WTC11 (cell line): ENCODE results near the gene DTNB.
"Not testable (repeated sequence)": the region's sequence is repeated elsewhere in the genome, so short reads cannot be mapped to it uniquely, and the experiment has no call there.

Source experiments
- IRF2 ChIP-seq: sonication (generic); formaldehyde crosslinking; IDR thresholded peaks from 2 replicates; pipeline ENCODE4 v1.8.0; 2022; ENCODE audit warnings: low read depth, missing genetic modification reagents, borderline replicate concordance
- USF2 ChIP-seq: sonication (generic); formaldehyde crosslinking; IDR thresholded peaks from 2 replicates; pipeline ENCODE4 v1.8.1; 2023; ENCODE audit warnings: mild to moderate bottlenecking, missing genetic modification reagents, moderate library complexity

GRCh38 chr2:25665429-25665828 lies 7.9 kb downstream of the DTNB start:
- TF ChIP-seq IRF2, USF2 (CRISPR knock-in tag): not testable (repeated sequence)
